HG03139 (cell line): ENCODE measurements around the gene APOL6.

Experiments
- ATAC-seq: cut with Tn5 transposase; IDR thresholded peaks from one replicate; pipeline ENCODE4 v1.9.1; 2021; ENCODE audit not compliant: unreplicated experiment

The APOL6 gene, protein sequence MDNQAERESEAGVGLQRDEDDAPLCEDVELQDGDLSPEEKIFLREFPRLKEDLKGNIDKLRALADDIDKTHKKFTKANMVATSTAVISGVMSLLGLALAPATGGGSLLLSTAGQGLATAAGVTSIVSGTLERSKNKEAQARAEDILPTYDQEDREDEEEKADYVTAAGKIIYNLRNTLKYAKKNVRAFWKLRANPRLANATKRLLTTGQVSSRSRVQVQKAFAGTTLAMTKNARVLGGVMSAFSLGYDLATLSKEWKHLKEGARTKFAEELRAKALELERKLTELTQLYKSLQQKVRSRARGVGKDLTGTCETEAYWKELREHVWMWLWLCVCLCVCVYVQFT

DNA sequence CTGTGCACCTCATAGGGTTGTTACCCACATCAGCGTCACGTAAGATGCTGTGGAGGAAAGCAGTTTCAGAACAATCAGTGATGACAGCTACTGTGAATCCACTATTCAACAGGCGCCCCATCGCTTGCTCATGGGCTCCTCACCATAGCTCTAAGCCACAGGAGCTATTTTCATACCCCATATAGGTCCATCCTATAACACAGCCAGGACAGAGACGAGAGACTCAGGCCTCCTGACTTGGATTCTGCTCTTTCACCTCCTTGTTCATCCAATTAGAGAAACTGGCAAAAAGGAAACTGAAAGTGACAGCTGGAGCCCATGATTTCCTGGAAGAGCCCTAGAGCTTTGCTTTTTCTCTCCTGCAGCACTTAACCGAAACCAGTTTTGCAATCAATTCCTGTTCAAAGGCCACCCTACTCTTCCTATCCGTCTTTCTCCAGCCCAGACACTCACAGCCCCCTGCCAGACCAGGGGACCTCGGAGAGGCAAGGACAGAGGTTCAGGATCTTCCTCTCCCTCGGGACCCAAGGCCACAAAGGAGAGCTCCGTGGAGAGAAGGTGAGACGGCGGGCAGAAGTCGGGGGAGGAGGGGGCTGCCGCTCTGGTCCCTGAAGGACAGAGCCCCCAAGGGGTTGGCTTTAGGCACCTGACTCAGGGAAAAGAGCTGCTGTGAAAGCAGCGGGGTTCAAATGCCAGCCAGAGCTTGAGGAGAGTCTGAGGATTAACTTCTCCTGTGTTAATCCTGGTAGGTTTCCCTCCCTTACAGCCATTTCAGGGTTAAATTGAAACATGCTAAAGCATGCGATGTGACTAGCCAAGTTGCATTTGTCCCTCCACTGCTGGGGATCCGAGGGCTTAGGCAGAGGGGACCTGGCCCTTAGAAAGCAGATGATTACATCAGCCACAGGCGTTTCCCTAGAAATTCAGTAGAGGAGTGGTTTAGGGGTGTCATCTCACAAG, at the start of gene APOL6:
Gene APOL6 (plus strand): TSS at position 381 of the 960 bp plus-strand sequence. CDS start 7,980 bp downstream, outside the sequence.
- no peak for ATAC-seq

DNA sequence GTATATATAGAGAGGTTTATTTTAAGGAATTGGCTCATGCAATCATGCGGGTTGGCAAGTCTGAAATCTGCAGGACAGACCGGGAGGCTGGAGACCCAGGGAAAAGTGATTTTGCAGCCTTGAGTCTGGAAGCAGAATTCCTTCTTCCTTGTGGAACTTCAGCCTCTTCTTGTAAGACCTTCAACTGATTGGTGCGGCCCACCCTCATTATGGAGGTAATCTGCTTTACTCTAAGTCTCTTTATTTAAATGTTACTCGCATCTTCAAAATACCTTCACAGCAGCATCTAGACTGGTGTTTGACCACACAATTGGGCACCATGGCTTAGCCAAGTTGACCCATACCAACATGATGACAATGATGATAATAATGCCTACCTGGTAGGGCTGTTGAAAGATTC, 48.9 kb upstream of the APOL6 start:
- no peak for ATAC-seq

DNA sequence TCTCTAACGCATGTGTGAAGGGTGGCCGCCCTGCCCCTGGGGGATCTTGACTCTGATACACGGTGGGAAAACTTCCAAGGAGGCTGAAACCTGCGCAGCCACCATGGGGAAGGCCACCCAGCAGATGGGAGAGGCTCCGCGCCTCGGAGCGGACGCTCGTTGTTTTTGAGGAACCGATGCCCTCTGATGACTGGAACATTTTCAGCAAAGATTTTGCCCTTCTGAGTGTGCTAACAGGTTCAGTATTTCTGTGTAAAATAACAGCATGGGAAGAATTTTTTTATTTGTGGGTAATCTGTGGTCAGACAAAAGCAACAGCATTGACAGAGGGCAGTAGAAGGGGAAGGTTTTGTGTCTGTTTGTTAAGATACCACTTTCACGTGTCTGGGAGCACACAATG, 47.8 kb upstream of the APOL6 start:
- ATAC-seq = no peak

DNA sequence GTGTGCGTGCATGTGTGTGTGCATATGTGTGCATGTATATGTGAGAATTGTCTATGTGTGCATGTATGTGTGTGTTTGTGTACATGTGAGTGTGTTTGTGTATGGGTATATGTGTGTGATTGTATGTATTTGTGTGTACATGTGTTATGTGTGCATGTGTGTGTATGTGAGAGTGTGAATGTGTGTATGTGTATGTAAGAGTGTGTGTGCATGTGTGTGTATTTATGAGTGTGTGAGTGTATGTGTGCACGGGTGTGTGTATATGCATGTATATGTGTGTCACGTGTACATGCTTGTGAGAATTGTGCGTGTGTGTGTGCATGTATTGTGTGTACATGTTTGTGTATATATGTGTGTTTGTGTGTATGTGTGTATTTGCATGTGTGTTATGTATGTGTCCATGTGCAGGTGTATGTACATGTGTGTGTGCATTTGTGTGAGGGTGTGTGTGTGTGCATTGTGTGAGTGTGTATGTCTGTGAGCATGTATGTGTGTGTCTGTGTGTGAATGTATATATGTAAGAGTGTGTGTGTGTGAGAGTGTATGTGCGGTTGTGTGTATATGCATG, 47.1 kb upstream of the APOL6 start:
- no peak for ATAC-seq

DNA sequence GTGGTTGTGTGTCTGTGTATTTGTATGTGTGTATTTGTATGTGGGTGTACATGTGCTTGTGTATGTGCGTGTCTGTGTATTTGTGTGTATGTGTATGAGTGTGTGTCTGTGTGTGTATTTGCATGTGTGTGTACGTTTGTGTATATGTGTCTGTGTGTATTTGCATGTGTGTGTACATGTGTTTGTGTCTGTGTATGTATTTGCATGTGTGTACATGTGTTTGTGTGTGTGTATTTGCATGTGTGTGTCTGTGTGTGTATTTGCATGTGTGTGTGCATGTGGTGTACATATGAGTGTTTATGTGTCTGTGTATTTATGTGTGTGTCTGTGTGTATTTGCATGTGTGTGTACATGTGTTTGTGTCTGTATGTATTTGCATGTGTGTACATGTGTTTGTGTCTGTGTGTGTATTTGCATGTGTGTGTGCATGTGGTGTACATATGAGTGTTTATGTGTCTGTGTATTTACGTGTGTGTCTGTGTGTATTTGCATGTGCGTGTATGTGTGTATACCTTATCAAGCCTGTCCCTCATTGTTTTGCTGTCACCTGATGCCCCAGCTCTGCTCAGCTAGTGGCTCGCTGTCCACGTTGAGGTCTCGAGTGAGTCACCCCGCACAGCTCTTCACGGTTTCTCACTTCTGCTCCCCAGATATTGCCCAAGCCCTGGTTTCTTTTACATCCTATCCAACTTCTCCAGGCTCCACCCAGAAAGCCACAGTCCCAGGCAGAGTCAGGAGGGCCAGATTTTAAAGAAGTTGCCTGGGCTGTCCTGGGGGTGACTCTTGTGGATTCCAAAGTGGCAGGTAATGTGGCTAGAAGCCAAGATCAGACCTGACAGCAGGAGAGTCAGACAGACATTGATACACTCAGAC, 46.3 kb upstream of the APOL6 start:
- ATAC-seq = no peak

GRCh38 chr22:35604621-35605368, 43.5 kb upstream of the APOL6 start:
- ATAC-seq = no peak

DNA sequence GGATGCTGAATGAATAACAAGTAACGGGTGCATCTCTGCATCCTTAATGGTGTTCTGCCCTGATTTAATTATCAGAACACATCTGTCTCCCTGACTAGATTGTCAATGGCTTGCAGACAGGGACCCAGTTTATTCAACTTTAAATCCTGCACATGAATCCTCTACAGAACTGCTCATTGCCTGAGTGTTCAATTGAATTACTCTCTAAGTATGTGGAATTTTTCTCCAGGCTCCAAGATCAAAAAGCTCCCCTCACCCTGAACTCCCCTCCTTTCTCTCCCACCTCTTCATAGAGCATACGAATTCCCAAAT, 42.9 kb upstream of the APOL6 start:
- ATAC-seq = no peak

GRCh38 chr22:35605851-35606481, 42.3 kb upstream of the APOL6 start:
- ATAC-seq = no peak

DNA sequence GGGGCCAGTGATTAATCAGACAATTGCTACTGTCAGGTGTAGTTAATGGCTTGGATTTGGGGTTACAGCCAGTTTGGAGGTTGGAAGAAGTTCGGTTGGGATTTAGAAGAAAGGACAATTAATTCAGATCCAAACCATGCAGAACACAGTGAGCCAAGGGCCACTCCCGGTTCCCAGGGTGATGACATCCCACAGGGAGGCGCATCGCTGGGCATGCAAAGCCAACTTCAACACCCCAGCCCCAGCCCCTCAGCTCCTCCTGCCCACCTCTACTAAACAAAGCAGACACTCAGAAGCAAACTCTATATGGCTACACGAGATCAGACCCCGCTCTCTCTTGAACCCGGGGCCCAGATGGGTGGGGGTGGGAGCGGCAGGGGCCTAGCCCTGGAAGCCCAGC, 41.3 kb upstream of the APOL6 start:
- ATAC-seq = no peak

DNA sequence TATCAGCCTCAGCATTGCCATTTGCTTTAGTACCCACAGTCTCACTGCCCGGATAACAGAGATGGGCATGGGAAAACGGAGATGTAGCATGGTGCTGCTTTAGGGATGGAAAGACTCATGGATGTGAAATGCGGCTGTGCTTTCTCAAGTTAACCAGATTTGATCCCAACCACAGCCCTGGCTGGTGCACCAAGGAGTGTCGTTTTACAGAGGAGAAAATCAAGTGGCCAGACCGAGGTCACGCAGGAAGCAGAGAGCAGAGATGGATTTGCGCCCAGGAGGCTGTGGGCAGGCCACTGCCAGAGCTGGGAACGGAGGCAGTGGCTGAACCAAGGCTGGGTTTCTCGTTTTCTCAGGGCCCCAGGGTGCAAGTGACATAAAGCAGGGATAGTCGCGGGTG, 40.2 kb upstream of the APOL6 start:
- ATAC-seq = no peak

GRCh38 chr22:35609261-35609660, 39.0 kb upstream of the APOL6 start:
- ATAC-seq = no peak

DNA sequence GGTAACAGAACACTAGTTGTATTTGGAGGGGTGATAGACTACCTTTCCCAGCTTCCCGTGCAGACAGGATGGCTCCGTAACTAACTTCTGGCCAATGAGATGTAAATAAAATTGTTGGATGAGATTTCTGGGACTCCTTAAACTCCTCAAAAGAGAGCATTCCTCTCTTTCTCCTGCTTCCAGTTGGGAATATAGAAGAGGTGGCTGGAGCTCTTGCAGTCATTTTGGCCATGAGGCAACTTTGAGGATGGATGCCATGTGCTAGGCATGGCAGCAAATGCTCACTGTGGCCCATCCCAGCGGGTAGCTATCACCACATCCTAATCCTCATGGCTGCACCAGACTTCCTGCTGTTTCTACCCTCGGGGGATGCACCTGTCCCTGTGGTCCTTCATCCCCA, 38.5 kb upstream of the APOL6 start:
- ATAC-seq = no peak

- ATAC-seq = no peak
Observed at GRCh38 chr22:35610741-35611140, 37.5 kb upstream of the APOL6 start.

DNA sequence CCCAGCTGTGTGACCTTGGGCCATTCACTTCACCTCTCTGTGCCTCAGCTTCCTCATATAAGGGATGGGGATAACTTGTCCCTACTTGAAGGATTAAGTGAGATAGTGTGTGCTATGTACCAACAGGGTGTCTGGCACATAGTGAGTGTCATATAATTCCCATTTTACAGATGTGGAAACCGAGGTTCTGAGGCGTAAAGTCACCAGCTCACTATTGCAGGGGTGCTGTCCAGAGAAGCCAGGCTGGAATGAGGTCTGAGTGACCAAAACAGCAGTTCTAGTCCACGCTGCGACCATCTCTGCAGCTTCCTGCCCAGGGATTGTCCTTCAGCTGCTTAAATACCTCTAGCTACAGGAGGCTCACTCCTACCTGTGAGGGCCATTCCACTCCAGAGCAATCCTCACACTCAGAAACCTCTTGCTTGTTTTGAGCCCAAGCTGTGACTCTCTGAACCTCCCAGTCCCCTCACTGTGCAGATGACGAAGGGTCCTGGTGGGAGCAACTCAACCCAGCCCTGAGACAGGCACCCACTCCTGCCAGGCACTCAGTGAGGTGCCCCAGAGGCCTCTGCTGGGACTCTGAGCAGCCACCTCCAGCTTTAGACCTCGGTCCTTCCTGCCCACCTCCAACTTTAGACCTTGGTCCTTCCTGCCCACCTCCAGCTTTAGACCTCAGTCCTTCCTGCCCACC, 36.9 kb upstream of the APOL6 start:
- no peak for ATAC-seq

- no peak for ATAC-seq
Observed at GRCh38 chr22:35611891-35612576, 36.2 kb upstream of the APOL6 start.

- no peak for ATAC-seq
Observed at GRCh38 chr22:35612903-35613302, 35.3 kb upstream of the APOL6 start.

GRCh38 chr22:35614404-35614803, 33.8 kb upstream of the APOL6 start:
- no peak for ATAC-seq

GRCh38 chr22:35615156-35615555, 33.1 kb upstream of the APOL6 start:
- ATAC-seq = no peak

GRCh38 chr22:35616043-35616442, 32.2 kb upstream of the APOL6 start:
- no peak for ATAC-seq
